ENCODE measurements around the gene ZBTB46. TPM values are rescaled to one million over a fixed set of nuclear protein-coding genes. Genes with fewer than 3 reads are reported as not detected.

The ZBTB46 gene
- polyA plus RNA-seq, 5 donors, result 8.0 to 15.7 (median 10.3) TPM

DNA sequence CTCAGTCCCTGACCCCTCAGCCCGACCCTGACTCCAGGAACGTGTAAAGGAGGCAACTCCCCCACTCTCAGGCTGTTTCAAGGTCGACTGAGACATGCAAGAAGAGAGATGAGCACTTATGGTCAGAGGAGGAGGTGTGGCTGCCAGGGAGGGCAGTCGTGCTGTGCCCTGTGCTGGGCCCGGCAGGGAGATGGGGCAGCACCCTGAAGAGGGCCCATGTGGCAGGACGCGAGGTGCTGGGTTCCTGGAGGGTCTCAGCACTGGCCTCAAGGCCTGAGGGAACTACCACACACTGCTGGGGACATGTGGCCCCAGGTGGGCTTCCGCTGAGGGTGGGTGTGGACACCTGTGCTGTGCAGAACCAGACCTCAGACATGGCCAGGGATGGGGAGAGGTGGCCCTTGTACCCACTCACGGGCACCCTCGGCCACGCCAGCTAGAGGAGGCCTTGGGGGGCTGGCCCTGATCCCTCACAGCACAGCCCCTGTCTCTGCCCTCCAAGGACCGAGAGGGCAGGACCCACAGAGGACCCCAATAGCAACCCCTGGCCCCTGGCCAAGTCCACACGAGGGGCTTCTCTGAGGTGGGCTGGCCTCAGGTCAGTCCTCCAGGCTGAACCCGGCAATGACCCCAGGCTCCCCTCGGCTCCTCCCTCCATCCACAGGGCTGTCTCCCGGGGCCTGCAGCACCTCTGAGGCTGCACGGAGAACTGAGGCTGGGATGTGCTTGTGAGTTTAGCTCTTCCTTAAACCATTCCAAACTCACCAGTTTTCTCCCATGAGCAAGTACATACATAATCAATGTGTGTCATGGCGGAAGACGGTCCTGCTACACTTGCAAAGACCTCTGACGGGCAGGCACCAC lies 82.8 kb downstream of the ZBTB46 start:
- no peak for DNase-seq

DNA sequence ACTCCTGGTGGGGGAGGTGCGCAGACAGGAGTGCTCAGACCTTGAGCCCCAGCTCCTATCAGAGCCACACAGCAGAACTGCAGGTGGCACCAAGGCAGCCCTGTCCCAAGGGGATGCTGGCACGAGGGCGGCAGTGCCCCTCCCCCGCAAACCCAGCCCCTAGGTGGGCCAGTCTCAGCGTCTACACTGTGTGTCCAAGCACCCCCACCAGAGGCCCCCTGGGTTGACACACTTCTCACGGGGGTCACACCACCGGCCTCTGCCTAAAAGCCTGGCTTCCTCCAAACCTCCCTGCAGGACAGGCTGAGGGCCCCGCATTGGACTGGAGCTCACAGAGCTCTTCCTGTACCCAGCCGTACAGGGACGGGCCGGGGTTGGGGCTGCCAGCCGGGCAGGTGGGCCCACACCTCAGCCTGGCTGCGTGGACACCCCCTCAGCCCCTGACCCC lies 83.4 kb downstream of the ZBTB46 start:
- no peak for DNase-seq

DNA sequence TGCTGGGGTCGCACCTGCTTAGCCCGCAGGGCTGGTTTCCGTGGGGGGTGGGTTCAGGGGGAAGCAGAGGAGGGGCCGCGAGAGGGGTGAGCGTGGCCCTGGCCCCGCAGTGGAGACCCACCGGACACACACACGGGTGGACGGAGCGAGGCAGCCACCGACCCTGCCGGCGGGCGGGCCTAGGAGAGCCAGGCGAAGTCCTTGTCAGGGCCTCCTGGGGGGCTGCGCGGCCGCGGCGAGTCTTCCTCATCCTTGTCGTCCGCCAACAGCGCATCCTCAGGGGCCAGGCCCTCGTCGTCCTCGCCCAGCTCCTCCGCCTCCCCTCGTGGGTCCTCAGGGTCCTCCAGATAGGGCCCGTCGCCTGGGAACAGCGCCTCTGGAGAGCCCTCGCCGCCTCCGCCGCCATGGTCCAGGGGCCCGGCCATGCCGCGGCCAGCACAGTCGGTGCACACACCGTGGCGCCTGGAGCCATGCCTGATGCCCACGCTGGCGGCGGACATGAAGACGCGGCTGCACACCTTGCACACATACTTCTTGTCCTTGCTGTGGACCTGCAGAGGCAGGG lies 84.2 kb downstream of the ZBTB46 start:
- no peak for DNase-seq

DNA sequence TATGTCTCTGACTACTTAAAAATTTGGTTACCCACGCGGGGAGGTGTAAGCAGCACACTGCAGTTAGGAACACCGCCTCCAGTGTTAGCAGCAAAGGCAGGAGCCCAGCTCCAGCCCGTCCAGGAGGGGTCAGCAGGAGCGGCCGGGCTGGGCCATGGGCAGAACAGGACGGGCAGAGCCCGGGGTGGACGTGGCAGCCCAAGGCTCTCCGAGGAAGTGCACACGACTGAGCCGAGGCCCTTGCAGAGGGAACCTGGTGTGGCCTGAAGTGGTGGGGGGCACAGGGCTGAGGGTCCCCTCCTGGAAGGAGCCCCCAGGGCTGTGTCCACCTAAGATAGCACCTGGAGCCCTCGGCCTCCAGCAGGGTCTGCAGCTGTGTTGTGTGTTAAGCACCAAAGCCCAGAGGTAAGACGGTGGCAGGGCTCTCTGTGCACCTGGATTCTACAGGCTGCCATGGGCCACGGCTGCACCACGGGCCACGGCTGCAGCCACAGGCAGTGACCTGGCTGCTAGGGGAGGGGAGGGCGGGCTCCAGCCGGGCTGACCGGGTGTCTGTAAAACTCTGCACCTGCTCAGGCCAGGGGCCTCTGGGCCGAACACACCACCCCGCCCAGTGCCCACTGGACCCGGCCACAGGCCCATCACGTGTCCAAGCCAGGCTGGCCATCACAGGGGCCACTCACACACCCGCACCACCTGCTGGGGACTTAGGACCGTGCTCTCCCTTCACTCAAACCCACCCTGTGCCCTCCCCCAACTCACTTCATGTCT lies 84.9 kb downstream of the ZBTB46 start:
- no peak for DNase-seq

DNA sequence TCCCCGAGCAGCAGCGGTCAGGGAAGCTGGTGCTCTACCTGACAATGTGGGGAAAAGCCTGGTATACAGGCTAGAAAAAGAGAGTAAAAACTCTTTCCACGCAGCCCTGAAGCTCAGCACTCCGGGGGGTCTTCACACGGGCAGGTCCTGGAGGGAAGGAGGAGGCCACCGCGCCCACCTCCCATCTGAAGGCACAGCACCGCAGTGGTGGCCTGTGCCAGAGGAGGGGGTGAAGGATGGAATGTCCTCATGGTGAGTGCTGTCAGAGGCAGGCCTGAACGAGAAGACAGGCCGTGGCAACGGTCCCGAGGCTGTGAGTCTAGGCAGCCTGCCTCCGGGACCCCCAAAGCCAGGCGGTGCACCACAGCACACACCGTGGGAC lies 85.6 kb downstream of the ZBTB46 start:
- DNase-seq, result no peak

DNA sequence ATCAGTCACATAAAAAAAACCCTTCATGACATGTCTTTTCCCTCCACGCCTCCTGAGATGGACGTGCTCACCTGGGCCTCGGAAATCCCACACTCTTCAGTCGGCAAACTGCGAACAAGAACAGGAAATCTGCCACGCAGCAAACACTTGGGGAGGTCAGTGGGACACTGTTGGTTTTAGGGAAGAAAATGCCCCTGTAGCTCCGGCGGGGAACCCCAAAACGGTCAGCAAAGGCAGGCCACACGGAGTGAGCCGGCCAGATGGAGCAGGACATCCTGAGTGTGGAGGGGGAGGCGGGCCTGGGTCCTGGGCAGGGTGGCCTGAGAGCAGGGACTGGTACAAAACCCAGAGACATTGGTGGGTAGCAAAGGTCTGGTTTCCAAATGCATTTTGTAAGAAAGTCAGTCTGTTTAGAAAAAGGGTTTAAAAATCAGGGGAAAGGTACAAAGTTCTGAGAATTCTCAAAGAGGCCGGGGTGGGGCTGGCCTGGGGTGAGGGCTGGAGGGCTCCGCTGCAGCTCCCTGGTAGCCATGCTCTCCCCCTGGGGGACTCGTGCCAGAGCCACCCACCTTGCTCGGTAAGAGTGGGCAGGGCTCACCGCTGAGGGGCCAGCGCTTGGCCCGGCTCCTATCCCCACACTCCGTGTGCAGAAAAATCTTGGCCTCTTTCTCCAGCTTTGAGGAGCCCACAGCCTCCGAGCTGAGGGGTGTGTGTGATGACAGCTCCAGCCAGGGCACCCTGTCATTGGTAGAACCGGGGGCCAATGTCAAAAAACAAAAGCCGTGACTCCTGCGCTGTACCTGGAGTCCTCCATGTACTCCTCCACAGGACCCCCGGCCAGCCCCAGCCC lies 86.3 kb downstream of the ZBTB46 start:
- no peak for DNase-seq

DNA sequence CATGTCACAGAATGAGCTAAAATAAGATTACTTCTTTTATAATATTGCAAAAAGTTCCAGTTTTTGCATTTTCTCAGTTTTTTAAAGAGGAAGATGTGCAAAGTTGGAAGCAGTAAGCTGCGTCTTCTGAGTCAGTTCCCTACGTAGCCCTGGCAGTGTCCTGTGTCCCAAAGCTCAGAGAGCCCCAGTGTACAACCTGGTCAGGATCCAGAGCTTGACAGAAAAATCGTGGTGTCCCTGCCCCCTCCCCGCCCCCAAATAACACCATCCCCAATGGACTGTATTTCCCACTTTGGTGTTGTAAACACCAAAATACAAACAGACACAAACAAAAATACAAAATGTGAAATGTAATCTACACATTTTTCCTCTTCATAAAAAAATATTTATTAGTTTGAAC lies 86.9 kb downstream of the ZBTB46 start:
- no peak for DNase-seq

DNA sequence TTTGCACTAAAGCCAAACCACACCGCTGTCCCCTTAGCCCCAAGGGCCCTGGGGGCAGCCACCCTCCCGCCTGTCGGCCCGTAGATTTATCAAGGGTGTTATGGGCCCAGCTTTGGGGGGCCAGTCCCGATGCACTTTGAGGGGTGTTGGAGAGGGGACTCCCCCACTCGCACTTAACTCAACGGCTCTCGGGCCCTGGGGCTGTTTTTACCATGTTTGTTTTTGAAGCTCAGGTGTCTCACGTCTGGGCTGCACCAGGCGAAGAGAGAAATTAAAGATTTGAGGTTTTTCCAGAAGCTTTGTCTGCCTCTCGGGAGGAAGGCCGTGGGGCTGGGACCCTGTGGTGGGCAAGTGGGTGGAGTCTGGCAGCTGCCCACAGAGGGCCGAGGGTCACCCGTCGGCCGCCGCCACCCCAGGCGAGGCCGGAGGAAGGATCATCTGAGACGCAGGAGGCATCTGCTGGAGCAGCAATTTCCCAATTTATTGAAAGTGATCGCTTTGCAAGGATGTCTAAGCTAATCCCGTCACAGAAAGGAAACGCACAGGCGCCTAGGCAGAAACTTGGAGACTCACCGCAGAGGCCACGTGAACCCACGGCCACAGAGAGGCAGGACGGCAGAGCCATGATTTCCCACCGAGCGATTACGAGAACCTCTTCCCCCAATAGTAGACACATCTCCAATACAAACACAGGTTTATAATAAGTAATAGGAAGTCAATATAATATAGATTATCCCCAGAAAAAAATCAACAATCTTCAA lies 87.7 kb downstream of the ZBTB46 start:
- no peak for DNase-seq

DNA sequence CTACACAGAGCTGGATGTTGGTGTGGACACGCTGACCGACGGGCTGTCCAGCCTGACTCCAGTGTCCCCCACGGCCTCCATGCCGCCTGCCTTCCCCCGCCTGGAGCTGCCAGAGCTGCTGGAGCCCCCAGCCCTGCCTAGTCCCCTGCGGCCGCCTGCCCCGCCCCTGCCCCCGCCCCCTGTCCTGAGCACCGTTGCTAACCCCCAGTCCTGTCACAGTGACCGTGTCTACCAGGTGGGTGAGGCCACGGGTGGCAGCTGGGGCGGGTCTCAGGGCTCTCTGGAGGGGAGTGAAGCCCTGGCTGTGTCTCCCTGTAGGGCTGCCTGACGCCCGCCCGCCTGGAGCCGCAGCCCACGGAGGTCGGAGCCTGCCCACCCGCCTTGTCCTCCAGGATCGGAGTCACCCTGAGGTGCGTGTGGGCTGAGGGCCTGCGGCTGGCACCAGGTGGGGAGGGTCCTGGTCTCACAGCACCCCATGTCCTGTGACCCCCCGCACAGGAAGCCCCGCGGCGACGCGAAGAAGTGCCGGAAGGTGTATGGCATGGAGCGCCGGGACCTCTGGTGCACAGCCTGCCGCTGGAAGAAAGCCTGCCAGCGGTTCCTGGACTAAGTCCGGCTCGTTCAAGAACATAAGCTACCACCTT lies 88.6 kb downstream of the ZBTB46 start:
- no peak for DNase-seq

DNA sequence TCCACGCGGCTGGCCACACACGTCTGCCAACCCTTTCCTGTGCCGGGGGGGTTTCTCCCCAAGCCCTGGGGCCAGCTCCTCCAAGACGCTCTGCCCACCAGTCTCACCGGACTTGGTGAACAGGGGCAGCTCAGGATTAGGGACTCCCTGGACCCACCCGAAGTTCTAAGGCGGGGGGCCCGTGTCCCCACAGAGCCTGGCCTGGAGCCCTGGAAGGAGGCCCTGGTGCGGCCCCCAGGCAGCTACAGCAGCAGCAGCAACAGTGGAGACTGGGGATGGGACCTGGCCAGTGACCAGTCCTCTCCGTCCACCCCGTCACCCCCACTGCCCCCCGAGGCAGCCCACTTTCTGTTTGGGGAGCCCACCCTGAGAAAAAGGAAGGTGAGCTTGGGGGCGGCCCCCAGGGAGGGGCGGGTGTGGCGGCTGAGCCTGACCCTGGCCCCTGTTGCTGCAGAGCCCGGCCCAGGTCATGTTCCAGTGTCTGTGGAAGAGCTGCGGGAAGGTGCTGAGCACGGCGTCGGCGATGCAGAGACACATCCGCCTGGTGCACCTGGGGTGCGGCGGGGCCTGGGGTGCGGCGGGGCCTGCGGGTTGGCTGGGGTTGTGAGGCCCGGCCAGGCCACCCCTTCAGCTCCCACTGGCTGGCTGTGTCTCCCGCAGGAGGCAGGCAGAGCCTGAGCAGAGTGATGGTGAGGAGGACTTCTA lies 89.2 kb downstream of the ZBTB46 start:
- no peak for DNase-seq

DNA sequence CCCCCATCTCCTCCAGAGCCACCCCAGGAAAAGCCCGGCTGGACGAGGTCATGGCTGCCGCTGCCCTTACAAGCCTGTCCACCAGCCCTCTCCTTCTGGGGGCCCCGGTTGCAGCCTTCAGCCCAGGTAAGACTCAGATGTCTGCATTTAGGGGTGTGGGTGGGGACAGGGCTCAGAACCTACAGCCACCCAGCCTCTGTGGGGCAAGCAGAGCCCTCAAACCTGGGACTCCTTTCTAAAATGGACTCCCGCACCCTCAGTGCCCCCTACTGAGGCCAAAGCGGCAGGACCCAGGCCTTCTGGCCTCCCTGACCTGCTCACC lies 89.7 kb downstream of the ZBTB46 start:
- no peak for DNase-seq

DNA sequence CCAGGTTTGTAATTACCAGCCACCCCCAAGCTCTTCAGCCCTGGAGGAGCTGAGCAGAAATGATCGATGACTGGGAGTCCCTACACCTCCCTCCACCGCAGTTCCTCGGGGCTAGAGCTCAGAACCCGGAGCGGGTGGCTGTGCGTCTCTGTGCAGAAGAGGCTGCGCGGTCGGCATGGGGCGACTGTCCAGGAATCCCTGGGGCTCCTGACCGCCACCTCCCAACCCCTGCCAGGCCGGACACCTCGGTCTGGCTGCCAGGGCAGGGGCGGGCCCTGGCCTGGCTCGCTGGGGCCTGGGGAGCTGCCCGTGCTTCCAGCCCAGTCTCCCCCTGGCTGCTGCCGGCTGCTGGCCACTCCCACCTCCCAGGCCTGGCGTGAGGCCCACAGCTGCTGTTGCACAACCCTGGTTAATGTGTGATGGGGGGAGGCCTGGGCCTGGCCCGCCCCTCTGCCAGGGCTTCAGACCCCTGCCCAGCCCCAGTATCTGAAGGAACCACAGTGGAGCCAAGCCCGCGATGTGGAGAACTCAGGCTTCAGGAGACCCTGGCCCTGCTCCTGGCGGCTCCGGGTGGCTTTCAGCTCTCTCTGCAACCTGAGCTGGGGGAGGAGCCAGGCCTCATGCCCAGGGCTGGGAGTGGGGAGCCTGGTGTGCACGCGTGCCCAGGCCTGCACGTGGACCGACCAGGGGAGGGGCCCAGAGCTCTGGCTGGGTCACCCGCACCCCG lies 90.3 kb downstream of the ZBTB46 start:
- DNase-seq, result peak; percentile 95 to 96

DNA sequence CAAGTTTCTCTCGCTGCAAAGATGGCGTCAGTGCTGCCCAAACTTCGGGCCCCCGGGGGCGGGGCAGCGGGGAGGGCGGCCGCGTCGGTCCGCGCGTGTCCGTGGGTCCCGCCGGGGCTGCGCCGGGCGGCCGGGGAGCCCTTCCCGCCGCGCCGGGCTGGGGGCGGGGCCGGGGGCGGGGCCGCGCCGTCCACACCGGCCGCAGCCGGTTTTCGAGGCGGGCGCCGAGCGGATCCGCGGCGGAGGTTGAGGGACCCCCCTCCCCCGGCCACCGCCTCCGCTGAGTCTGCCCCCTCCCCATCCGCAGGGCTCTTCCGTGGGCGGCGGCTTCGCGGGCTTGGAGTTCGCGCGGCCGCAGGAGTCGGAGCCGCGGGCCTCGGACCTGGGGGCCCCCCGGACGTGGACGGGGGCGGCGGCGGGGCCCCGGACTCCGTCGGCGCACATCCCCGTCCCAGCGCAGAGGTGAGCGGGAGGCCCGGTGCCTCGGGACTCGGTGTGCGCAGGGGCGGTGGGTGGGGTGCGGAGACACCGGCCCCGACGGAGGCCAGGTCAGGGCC lies 90.9 kb downstream of the ZBTB46 start:
- peak; percentile 36 to 49 for DNase-seq

DNA sequence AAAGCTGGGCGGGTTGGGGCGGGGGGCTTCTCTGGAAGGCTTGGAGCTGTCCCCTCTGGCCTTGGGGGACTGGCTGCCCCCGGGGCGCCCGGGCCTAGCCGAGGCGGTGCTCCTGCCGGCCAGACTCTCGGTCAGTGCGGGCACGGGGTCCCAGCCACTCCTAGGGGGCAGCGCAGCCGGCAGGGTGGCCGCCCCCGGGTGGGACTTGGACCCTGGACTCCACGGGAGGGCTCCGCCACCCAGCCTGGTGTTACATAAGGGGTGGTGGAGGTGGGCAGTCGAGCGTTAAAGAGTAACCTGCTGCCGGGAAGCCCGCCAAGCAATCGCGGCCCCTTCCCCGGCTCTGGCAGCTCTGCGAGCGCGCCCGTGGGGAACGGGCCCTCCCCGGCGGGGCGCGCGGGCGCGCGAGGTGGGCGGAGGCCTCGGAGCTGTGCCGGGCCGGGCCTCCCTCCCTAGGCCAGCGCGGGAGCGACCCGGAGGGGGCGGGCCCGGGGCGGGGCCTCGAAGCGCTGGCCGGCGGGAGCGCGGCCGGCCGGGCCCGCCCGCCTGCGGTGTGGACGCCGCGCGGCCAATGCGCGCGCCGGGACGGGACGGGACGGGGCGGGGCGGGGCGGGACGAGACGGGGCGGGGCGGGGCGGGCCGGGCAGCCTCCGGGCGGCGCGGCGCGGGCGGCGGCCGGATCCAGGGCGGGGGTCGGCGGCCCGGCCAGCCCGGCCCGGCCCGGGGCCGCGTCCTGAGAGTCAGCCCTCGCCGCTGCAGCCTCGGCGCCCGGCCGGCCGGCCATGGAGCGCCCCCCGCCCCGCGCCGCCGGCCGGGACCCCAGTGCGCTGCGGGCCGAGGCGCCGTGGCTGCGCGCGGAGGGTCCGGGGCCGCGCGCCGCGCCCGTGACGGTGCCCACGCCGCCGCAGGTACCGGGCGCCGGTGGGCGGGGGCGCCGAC lies 91.7 kb downstream of the ZBTB46 start, which contains the start of gene SLC2A4RG:
Gene SLC2A4RG, plus strand, starts transcription at position 647 of the 940 bp plus-strand sequence. Its CDS starts 137 bp downstream, at position 784.
- peak; percentile 83 to 85 for DNase-seq

DNA sequence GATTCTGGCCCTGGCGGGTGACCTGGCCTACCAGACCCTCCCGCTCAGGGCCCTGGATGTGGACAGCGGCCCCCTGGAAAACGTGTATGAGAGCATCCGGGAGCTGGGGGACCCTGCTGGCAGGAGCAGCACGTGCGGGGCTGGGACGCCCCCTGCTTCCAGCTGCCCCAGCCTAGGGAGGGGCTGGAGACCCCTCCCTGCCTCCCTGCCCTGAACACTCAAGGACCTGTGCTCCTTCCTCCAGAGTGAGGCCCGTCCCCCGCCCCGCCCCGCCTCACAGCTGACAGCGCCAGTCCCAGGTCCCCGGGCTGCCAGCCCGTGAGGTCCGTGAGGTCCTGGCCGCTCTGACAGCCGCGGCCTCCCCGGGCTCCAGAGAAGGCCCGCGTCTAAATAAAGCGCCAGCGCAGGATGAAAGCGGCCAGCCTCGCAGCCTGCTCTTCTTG lies 92.4 kb downstream of the ZBTB46 start:
- peak in 1 of 2 donors; percentile 38 for DNase-seq

DNA sequence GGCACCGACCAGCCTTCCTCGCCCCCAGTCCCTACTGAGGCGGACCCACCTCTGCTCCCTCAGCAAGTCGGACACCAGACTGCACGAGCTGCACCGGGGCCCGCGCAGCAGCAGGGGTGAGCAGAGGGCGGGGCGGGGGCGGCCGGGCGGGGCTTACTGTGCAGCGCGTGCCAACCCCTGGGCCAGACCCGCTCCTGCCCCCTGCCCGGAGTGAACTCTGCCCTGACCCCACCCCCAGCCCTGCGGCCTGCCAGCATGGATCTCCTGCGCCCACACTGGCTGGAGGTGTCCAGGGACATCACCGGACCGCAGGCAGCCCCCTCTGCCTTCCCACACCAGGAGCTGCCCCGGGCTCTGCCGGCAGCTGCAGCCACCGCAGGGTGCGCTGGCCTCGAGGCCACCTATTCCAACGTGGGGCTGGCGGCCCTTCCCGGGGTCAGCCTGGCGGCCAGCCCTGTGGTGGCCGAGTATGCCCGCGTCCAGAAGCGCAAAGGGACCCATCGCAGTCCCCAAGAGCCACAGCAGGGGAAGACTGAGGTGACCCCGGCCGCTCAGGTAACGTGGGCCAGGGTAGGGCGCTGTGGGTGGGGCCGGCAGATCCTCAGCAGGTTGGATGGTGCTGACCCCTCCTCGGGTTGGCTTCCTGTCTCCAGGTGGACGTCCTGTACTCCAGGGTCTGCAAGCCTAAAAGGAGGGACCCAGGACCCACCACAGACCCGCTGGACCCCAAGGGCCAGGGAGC lies 92.9 kb downstream of the ZBTB46 start:
- no peak for DNase-seq

DNA sequence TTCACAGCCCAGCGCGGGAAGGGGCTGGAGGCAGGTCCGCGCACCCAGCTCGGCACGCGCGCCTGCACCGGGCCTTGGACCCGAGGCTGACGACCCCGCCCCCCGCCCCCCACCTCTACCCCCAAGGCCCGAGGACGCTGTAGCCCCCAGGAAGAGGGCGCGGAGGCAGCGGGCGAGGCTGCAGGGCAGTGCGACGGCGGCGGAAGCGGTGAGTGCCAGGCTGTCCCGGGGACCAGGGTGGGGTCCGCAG lies 93.4 kb downstream of the ZBTB46 start:
- no peak for DNase-seq
